H1 (cell line): ENCODE measurements around the gene KRTAP21-3. TPM values are rescaled to one million over a fixed set of nuclear protein-coding genes. Genes with fewer than 3 reads are reported as not detected.

Experiments used
- BRCA1 ChIP-seq: IDR thresholded peaks from 2 replicates; pipeline ENCODE4 v1.6.1; 2012; ENCODE audit warnings: low read depth, low read length, improper control_type of control experiment
- EP300 ChIP-seq, 2 experiments: IDR thresholded peaks; 1 replicate in 1 of 2; 2 replicates in 1 of 2; pipeline ENCODE4 v1.6.1; 2011 to 2012; ENCODE audit warnings: low read depth in 2 of 2, low read length in 2 of 2, mild to moderate bottlenecking in 2 of 2, borderline replicate concordance in 1 of 2, inconsistent platforms in 1 of 2, moderate library complexity in 1 of 2
- polyA plus RNA-seq, 7 experiments: library from polyadenylated mRNA; depleted of rRNA in 3 of 7; stranded (reverse) in 5 of 7; unstranded in 2 of 7; fragments of >200 nt in 5 of 7; fragments of 200-250 nt in 2 of 7; gene quantifications; 1 replicate in 5 of 7; 2 replicates in 1 of 7; 4 replicates in 1 of 7; pipeline versions ENCODE4 v1.2.1 to v1.2.3, GENCODE V29; 2011 to 2013; ENCODE audit warnings: missing spikeins in 2 of 7, mixed read lengths in 2 of 7
- total RNA-seq: library from RNA; stranded (reverse); fragmentation: NEBNext Ultra II Directional; extraction: Animal tissue kit (Norgen Biotek cat#: 25700); gene quantifications from 2 replicates; pipeline ENCODE4 v1.2.1, GENCODE V29; 2021

KRTAP21-3 gene
- total and polyA plus RNA-seq, 2 of the 8 experiments (the other 6 are each of a cell fraction or from before 2014, with no cell fraction given): not detected

- TF ChIP-seq EP300 (IDR thresholded peaks at IDR 0.05; ENCODE audit: borderline replicate concordance in 1 of 2, low read depth in 2 of 2, low read length in 2 of 2) (no peak), BRCA1 (no peak)
Measured at GRCh38 chr21:30760776-30761175, 42.2 kb upstream of the KRTAP21-3 start (continued).
